GM19397 (cell line): ENCODE results near the gene YPEL2.
"Not testable (repeated sequence)": the region's sequence is repeated elsewhere in the genome, so short reads cannot be mapped to it uniquely, and the experiment has no call there.

Experiments
- ATAC-seq: cut with Tn5 transposase; IDR thresholded peaks from one replicate; pipeline ENCODE4 v1.9.1; 2021; ENCODE audit warnings: mild to moderate bottlenecking, moderate library complexity; ENCODE audit not compliant: unreplicated experiment

Gene YPEL2

DNA sequence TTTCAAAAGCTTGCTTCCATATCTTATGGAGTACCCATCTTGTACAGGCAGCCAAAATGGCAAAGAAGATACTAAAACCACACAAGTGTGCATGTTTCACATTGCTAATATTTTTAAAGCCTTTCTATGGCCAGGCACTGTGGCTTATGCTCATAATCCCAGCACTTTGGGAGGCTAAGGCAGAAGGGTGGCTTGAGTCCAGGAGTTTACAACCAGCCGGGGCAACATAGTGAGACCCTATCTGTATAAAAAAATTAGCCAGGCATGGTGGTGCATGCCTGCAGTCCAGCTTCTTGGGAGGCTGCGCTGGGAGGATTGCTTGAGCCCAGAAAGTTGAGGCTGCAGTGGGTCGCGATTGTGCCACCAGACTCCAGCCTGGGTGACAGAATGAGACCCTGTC lies 71.3 kb downstream of the YPEL2 start:
- no peak for ATAC-seq

DNA sequence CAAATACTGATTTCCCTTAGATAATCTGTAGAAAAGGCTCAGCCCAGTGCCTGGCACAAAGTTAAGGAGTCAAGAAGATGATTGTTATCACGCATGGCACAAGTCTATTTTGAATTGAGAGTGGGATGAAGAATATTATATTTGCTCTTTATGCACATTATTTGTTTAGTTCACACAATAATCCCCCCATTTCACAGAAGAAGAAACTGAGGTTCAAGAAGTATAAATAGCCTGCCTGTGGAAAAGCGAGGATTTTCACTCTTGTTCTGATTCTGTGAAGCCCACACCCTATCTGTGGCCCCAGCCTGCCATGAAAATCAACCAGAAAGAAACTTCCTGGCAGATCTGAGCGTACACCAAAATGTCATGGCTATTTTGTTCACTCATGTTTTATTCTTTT lies 73.0 kb downstream of the YPEL2 start:
- ATAC-seq: no peak

DNA sequence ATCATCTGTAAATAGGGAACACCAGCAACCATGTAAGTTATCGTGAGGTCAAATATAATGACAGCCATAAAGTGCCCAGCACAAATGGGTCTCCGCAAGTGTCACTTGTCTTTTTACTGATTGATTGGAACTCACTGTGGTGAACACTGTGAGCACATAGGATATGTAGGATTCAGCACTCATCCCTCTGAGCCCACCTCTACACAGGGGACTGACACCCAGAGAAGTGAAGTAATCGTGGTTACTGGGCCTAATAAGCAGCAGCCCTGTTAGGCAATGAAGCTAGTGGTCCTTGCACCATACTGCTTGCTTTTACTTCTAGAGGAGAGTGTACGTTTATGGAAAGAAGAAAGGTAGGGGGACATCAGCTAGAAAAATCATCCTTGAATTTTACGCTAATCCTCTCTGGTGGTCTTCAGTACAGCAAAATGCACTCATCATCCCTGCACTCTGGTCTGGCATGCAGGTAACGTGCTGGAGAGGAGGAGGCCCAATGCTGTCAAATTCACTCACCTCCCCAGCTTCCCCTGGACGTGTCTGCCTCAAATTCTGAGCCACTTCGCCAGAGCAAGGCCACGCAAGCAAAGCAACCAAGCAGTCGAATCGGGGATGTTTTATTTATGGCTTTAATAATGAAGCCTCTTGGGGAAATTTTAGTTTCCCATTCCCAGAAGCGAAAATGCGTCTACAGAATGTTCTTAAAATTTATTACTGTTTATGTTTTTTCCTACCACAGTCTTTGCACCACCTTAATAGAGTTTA lies 74.7 kb downstream of the YPEL2 start:
- ATAC-seq: no peak

DNA sequence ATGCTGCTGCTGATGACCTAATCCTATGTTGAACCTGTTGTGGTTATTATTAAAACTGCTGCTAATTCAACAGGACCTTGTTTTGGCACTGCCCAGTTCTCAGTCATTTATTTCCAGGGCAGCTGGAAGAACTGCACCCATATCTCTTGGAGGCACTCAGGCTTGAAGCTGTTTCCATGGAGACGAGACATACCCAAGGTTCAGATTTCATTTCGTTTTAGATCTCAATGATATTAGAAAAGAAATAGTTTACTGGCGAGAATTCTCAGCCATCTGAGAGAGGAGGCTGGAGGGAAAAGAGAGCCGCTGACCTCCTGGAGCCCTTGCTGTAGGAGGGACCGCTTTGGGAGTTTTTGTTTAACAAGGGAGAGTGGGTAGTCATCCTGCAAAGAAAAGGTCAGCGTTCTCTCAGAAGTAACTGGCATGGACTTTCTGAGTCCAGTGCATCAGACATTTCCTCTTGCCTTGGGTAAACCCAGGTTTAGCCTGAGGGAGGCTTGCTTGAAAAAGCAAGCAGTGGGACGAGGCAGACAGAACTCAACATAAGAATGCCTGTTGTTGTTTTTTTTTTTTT lies 75.4 kb downstream of the YPEL2 start:
- ATAC-seq: no peak

DNA sequence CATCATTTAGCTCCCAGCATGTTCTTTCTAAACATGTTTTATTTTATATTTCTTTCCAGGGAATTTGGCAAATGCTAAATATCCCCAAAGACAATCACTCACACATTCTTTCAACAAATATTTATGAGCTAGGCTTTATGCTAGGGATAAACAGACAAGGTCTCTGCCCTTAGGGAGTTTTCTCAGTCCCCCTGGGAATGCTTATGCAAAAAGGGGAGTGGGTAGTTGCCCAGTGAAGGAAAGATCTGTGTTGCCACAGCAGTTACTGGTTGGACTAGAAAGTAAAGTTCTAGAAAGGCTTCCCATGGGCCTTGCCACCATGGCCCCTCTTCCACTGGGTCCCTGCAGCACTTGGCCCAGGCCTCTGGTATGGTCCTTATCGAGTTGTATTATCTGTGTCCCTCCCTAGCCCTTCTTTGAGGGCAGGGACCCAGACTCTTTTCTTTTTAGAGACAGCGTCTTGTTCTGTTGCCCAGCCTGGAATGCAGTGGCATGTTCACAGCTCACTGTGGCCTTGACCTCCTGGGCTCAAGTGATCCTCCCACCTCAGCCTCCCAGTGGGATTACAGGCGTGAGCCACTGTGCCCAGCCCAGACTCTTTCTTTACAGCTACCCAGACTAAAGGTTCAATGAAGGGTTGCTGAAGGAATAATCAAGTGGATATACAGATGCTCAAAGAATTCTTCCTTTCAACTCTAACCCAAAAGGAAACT lies 78.0 kb downstream of the YPEL2 start:
- no peak for ATAC-seq

DNA sequence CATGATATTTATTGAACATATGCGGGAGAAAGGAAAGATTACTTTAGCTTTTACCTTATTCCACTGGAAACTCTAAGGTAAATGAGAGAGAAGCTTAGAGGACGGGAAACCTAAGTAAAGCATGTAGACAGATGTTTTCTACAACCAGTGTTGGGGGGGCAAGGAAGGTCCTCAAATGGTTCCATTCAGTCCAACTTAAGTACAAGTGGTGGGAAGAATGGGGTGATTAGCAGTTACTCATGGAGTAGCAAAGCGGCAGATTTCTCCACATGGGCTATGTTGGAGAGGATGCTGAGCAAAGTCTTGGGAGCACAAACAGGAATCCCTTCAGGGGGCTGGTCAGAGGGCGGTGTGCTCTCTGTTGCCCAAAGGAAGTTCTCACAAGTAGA lies 78.6 kb downstream of the YPEL2 start:
- ATAC-seq: no peak

DNA sequence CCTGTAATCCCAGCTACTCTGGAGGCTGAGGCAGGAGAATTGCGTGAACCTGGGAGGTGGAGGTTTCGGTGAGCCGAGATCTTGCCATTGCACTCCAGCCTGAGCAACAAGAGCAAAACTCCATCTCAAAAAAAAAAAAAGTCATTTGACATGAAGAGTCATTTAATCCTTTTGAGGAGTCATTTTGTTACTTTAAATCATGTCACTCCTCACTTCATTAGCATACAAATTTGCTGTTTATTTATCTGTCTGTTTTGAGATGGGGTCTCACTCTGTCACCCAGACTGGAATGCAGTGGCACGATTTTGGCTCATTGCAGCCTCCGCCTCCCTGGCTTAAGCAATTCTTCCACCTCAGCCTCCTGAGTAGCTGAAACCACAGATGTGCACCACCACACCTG lies 81.0 kb downstream of the YPEL2 start:
- ATAC-seq: not testable (repeated sequence)

DNA sequence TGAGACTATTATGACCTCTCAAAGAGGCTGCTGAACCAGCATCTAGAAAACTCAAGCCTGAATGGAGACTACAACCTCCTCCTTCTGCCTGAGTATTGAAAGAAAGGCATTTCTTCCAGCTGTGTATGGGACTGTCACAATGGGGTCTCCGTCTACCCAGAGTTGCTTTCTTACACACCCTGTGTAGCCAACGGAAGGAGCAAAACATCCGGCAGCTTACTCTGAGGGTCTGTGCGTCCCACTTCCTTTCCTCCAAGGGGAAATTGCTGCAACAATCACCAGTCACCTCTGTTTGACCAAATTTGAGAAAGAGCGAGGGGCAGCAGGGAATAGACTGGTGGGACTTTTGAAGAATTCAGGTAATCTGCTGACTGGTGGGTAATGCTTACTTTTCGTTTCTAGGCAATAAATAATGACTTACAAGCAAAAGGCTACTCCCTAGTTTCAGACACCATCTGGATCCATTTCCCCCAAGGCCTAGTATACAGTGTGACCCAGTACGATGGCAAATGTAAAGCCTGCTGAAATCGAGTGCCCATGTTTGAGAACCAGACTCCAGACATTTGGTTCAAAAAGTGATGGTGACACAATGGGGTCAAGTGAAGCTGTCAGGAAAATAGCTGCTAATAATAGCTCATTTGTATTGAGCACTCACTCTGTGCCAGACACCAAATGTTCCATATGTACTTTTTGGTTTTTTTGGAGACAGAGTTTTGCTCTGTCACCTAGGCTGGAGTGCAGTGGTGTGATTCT lies 81.7 kb downstream of the YPEL2 start:
- no peak for ATAC-seq

DNA sequence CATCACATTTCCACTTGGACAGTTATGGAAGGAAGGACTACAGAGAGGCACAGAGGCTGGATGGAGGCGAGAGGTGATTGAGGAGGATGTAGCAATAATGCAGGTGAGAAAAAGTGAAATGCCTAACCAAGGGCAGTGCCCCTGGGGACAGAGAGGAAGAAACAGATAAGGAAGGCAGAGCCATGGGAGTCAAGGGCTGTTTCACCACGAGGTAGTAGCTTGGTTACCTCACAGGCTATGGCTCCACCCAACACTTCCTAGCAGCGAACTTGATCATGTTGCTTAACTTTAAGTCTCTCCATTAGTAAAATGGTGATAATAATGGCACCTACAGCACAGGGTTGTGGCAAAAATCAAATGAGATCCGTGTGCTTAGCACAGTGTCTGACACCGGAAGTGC lies 83.9 kb downstream of the YPEL2 start:
- ATAC-seq: no peak

DNA sequence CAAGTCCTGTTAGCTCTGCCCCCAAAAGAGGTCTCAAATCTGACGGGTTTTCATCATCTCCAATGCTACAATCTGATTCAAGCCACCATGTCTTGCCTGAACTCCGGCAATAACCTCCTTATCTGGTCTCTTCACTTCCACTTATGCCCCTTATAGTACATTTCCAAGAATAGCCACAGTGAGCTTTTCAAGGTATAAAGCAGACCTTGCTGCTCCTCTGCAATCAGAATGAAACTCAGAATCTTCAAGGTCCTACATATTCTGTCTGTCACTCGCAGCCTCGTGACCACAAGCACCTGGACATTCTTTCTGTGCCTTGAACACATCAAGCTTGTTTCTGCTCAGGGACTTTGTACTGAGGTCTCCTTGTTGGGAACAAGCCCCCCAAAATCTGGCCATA lies 84.7 kb downstream of the YPEL2 start:
- ATAC-seq: no peak

DNA sequence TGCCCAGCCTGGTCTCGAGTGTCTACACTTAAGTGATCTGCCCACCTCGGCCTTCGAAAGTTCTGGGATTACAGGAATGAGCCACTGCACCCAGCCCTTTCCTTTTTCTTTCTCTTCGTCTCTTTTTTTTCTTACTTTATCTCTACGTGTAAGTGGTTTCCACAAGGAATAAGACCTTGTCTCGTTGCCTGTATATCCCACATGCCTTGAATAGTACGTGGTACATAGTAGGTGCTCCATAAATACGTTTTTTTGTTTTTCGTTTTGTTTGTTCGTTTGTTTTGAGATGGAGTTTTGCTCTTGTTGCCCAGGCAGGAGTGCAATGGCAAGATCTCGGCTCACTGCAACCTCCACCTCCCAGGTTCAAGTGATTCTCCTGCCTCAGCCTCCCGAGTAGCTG lies 86.0 kb downstream of the YPEL2 start:
- ATAC-seq: no peak

DNA sequence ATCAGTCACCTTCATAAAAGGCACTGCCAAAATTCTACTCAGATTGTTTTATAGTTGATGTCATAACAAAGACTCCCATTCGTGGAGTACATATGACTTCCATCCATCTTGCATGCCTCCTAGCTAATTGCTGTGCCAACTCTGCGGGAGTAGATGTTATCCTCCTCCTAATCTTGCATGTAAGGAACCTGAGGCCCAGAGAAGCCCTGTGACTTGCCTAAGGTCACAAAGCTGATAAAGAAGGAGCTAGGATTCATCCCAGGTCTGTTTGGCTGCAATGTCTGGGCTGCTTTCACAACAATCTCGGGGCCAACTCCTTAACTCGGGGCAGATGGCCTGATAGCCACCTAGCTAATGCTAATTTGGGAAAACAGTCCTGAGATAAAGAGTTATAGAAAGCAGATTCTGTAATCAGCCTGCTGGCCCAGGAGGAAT lies 87.3 kb downstream of the YPEL2 start:
- no peak for ATAC-seq

DNA sequence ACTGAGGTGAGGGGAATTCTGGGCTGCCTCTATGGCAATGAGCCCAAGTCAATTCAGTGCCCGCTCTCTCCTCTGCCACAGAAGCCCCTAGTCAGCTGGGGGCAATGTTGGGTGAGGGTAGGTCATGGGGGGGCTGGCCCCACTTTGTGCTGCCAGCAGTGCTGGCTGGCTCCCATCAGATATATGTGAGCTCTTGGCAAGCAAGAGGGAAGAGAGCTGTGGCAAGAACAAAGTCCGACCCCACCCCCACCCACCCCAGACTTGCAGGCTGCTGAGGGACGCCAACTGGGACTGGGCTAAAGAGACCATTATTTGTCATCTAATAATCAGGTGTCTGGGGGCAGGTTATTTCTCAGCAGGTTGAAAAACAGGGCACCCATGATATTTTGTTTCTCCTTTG lies 89.4 kb downstream of the YPEL2 start:
- ATAC-seq: no peak

DNA sequence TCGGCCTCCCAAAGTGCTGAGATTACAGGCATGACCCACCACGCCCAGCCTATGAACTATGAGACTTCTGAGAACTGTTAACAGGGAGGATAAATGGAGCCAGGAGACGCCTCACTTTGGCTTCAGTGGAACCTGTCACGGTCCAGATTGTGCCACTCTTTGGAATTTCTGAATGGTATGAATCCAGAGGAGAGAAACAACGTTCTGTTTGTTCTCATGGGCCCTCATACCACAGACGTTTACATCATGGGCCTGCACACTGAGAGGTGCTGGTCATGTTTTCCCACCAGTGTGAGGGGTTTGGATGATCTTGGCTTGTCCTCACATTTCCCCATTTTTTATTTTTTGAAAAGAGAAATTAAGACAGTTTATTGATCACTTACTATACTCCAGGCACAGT lies 90.3 kb downstream of the YPEL2 start:
- ATAC-seq: no peak

DNA sequence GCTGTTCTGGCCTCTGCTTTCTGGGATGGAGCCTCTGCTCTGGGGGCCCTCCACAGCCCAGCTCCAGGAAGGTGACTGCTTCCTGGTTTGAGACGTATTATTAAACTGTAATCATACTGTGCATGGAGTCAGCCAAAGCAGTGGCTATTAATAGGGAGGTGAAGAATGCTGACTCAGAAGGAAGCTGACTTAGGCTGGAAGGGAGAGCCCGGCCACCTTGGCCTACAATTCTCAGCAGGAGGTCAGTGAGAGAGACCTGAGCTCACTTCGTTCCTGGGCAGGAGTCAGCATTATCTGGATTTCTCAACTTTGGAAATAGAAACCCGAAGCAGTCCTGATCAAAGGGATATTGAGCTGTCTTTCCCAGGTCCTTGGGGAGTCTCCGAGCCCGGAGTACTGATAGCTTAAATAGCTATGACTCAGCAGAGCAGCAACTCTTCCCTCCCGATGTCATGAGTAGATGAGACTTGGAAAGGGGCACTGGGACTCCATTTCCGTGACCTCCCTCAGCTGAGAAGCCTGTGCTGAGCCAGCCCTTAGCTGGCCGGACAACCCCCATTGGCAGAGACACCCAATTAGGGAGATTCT lies 91.8 kb downstream of the YPEL2 start:
- no peak for ATAC-seq

DNA sequence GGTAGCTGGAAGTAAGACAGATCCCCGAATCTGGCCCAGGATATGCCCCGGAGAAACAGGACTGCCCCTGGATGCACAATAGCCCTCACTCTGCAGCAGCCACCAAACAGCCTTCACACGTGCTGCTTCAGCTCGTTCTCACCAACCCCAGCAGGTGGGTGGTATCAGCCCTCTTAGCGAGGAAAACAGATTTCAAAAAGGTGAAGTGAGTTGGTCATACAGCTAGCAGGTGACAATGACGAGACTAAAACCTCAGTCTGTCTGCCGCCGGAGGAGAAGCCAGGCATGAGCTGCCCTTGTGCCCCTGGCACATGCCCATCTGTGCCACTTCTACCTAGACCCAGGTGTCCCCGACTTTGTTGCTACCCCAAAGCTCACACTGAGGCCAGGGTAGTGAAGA lies 92.4 kb downstream of the YPEL2 start:
- no peak for ATAC-seq

DNA sequence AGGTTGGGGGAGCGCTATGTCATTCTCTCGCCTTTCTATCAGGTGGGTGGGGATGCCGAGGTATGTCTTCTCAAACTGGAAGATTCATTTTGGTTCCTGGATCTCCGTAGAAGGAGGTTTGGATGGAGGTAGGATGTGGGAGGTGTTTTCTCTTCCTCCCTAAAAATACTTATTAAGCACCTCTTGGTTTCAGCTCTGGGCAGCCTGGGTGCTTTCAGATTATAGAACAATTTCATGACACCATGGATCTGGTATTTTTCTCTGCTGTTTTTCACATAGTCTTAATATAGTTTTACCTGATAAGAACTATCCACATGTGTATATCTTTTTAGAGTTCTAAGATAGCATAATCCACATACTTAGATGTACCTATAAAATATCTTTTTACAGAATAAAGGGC lies 92.9 kb downstream of the YPEL2 start:
- no peak for ATAC-seq

DNA sequence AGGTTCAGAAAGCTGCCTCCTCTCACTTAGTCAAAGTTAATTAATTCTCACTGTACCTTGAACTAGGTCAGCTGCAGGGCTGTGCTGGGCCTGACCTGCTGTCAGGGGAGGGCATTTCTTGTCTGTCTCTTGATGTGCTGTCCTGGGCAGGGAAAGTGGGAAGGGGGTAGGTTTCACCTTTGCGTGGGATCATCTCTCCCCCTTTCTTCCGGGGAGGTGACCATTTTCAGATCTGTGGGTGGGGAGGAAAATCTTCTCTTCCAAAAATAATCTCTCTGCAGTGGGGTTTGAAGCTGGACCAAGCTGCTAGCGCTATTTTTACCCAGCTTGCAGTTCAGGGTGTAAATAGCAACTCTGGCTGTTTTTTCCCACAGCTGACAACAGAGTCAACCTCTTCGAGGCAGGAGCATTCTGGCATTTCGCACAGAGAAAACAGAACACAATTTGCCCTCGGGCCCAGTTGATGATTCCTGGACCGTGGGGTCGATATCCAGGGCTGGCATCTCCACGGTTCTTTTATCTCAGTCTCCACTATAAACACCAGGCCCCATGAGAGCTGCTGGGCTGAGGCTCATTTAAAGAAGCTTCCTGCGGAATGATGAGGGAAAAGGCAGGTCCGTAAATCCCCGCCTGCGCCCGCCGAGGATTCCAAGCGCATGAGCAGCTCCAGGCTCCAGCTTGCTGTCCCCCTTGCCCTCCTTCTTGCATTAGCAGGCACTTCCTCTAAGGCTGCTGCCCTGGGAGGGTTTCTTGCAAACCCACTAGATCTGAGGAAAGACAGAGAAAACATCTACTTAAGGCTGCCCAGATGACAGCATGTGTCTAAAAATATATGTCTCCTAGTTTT lies 93.9 kb downstream of the YPEL2 start:
- ATAC-seq: no peak

DNA sequence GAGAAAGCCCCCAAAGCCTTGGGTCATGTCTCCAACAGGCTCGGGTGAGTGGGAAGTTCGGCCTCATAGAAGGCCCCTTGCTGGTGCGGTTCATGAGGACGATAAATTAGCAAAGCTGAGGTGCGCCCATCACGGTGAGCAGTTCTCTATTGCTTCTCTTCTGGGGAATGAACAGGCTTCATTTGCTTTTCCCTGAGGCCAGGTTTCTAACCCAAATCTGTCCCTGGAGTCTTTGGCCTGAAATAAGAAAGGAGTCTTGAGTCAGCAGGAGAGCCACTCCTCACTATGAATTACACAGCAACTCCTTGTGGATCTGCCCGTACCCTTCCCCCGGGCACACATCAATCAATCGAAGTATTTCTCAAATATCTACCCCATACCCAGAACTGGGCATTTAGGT lies 94.6 kb downstream of the YPEL2 start:
- no peak for ATAC-seq

DNA sequence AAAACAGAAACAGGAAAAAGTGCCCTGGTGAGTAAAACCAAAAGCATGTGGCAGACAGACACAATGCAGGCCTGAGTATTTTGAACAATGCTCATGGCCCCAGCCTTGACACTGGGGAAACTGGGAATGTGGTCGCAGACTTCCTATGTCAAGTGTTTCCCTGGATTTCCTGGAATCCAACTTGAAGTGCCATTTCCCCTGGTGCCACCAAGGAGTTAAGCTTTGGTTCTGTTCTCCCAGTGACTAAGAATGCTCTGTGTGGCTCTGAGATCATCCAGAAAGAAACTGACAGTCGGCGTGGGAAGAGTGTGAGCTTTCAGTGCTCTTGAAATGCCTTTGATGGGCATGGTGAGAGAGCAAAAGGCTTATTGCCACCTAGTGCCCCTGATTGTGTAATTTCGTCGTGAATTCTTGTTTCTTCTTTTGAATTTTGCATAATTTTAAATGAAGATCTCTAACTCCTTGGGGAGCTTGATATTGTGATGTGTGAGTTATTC lies 96.0 kb downstream of the YPEL2 start:
- ATAC-seq: no peak
